Measurements from ENCODE around the gene OR52I2.

GRCh38 chr11:4578624-4579023 lies 2.9 kb upstream of the OR52I2 start:
- TF ChIP-seq, protein P1, sequence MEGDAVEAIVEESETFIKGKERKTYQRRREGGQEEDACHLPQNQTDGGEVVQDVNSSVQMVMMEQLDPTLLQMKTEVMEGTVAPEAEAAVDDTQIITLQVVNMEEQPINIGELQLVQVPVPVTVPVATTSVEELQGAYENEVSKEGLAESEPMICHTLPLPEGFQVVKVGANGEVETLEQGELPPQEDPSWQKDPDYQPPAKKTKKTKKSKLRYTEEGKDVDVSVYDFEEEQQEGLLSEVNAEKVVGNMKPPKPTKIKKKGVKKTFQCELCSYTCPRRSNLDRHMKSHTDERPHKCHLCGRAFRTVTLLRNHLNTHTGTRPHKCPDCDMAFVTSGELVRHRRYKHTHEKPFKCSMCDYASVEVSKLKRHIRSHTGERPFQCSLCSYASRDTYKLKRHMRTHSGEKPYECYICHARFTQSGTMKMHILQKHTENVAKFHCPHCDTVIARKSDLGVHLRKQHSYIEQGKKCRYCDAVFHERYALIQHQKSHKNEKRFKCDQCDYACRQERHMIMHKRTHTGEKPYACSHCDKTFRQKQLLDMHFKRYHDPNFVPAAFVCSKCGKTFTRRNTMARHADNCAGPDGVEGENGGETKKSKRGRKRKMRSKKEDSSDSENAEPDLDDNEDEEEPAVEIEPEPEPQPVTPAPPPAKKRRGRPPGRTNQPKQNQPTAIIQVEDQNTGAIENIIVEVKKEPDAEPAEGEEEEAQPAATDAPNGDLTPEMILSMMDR (IDR thresholded peaks at IDR 0.05; ENCODE audit: low read length), result no peak
- TF ChIP-seq EZH2 (IDR thresholded peaks at IDR 0.05; ENCODE audit: borderline replicate concordance, low read length), result no peak
